K562 (cell line): ENCODE data around the gene OLFML2B. TPM values are rescaled to one million over a fixed set of nuclear protein-coding genes. Genes with fewer than 3 reads are reported as not detected.

Experiments used
- ATAC-seq: fragments of 200-7000 bp; cut with Tn5 transposase; 3 replicates; pipeline ENCODE4 v1.9.1; 2020; ENCODE audit warnings: moderate library complexity
- BruUV-seq: library from RNA; stranded (reverse); fragments of 400-500 nt; replicated peaks from 2 replicates; lab custom pipeline; 2021; lab: Mats Ljungman, UMichigan
- CTCF ChIA-PET: fragments of 300-600 bp; formaldehyde crosslinking; extraction: SDS; loops from one replicate; lab custom pipeline; 2021; ENCODE audit warnings: low intra/inter-chr PET ratio; lab: Yijun Ruan, JAX
- POLR2A ChIA-PET: fragments of 300-600, 350-650 bp; sonication (Branson Sonifier 250); formaldehyde crosslinking; extraction: SDS; loops from one replicate; lab custom pipeline; 2021; ENCODE audit warnings: antibody characterized with exemption, inconsistent platforms; lab: Yijun Ruan, JAX
- DNase-seq, 4 experiments: peaks; one replicate each; pipeline versions ENCODE4 v3.0.0 to v3.0.0-alpha.2; 2011 to 2018; ENCODE audit warnings: low spot score in 3 of 4, mixed read lengths in 3 of 4; ENCODE audit errors: extremely low read depth in 1 of 4
- FAIRE-seq: peaks from 2 replicates; lab custom pipeline; 2011; peaks lifted over from hg19 to GRCh38; lab: Jason Lieb, UNC
- H2AFZ ChIP-seq: 2 replicates; pipeline ENCODE4 v1.6.0; 2011; ENCODE audit warnings: low read depth, low read length, control low read depth, inconsistent platforms
- H3K27ac ChIP-seq: fragments of 200-600 bp; 3 replicates; pipeline ENCODE4 v1.8.0; 2011; ENCODE audit warnings: low read depth, mild to moderate bottlenecking, control low read depth, inconsistent platforms, low read length, moderate library complexity, mixed read lengths; ENCODE audit errors: extremely low read depth
- H3K27me3 ChIP-seq, 2 experiments: fragments of 300-600 bp in 1 of 2; 2 replicates in 1 of 2; 3 replicates in 1 of 2; pipeline versions ENCODE4 v1.6.0 to v1.8.0; 2011; ENCODE audit warnings: inconsistent platforms in 2 of 2, low read length in 2 of 2, mild to moderate bottlenecking in 1 of 2, mixed read lengths in 1 of 2, moderate library complexity in 1 of 2; ENCODE audit not compliant: control insufficient read depth in 2 of 2, insufficient read depth in 2 of 2
- H3K36me3 ChIP-seq: fragments of 300-600 bp; 3 replicates; pipeline ENCODE4 v1.8.0; 2011; ENCODE audit warnings: mild to moderate bottlenecking, low read length, inconsistent platforms; ENCODE audit not compliant: control insufficient read depth, insufficient read depth
- H3K4me1 ChIP-seq, 2 experiments: fragments of 200-600 bp in 1 of 2; replicated peaks in 1 of 2; 2 replicates in 1 of 2; 3 replicates in 1 of 2; pipeline versions ENCODE4 v1.5.1 to v1.8.0; 2011; ENCODE audit warnings: inconsistent platforms in 2 of 2, low read length in 2 of 2, mild to moderate bottlenecking in 1 of 2, mixed read lengths in 1 of 2, moderate library complexity in 1 of 2; ENCODE audit not compliant: control insufficient read depth in 2 of 2, insufficient read depth in 2 of 2
- H3K4me2 ChIP-seq: 2 replicates; pipeline ENCODE4 v1.6.1; 2011; ENCODE audit warnings: low read length, control low read depth, inconsistent platforms, mixed read lengths; ENCODE audit not compliant: insufficient read depth
- H3K4me3 ChIP-seq: fragments of 200-600 bp; sonication (generic), shearing (Covaris generic); 2 replicates; pipeline ENCODE4 v1.5.1; 2016; ENCODE audit warnings: control low read depth, inconsistent platforms
- H3K79me2 ChIP-seq: fragments of 200-600 bp; 3 replicates; pipeline ENCODE4 v1.8.0; 2011; ENCODE audit warnings: low read length, inconsistent platforms; ENCODE audit not compliant: control insufficient read depth, insufficient read depth
- H3K9ac ChIP-seq, 2 experiments: 2 replicates each; pipeline versions ENCODE4 v1.6.0 to v1.6.1; 2011; ENCODE audit warnings: low read depth in 2 of 2, low read length in 2 of 2, control low read depth in 1 of 2, inconsistent platforms in 1 of 2, mild to moderate bottlenecking in 1 of 2, mixed read lengths in 1 of 2; ENCODE audit not compliant: insufficient read depth in 1 of 2
- H3K9me1 ChIP-seq: one replicate; pipeline ENCODE4 v1.6.0; 2011; ENCODE audit warnings: inconsistent platforms, mild to moderate bottlenecking, low read length, moderate library complexity; ENCODE audit not compliant: control insufficient read depth, insufficient read depth
- H3K9me3 ChIP-seq: replicated peaks from 2 replicates; pipeline ENCODE4 v1.5.1; 2011; ENCODE audit warnings: low read depth, low read length, inconsistent platforms; ENCODE audit not compliant: control insufficient read depth, insufficient read depth
- H4K20me1 ChIP-seq: replicated peaks from 2 replicates; pipeline ENCODE4 v1.6.1; 2011; ENCODE audit warnings: low read length, inconsistent platforms, mixed read lengths; ENCODE audit not compliant: control insufficient read depth, insufficient read depth
- NR2C2 ChIP-seq, 2 experiments: fragments of 200-800 bp in 1 of 2; sonication (Bioruptor generic) in 1 of 2; sonication (generic) in 1 of 2; formaldehyde crosslinking in 1 of 2; IDR thresholded peaks; 2 replicates each; pipeline versions ENCODE4 v1.6.1 to v1.8.0; 2016 to 2022; ENCODE audit warnings: mild to moderate bottlenecking in 1 of 2, missing compliant biosample characterization in 1 of 2, missing genetic modification characterization in 1 of 2, missing genetic modification reagents in 1 of 2
- PHB ChIP-seq: fragments of 250-450 bp; sonication (Bioruptor Pico); IDR thresholded peaks from 2 replicates; pipeline ENCODE4 v1.5.0; 2021
- RBM25 ChIP-seq: fragments of 200-400 bp; formaldehyde crosslinking; IDR thresholded peaks from 2 replicates; pipeline ENCODE4 v1.6.1; 2018; ENCODE audit warnings: low read length, low read depth, moderate library complexity; ENCODE audit not compliant: severe bottlenecking
- TEAD4 ChIP-seq, 2 experiments: sonication (generic) in 1 of 2; formaldehyde crosslinking in 1 of 2; IDR thresholded peaks; 2 replicates each; pipeline versions ENCODE4 v1.6.1 to v1.8.0; 2012 to 2022; ENCODE audit warnings: borderline replicate concordance in 1 of 2, inconsistent platforms in 1 of 2, low read length in 1 of 2, mild to moderate bottlenecking in 1 of 2, missing genetic modification reagents in 1 of 2
- ZNF239 ChIP-seq: fragments of 250-450 bp; sonication (Bioruptor Pico); IDR thresholded peaks from 2 replicates; pipeline ENCODE4 v1.4.0; 2020; ENCODE audit warnings: mild to moderate bottlenecking
- ZNF316 ChIP-seq: fragments of 450-650 bp; IDR thresholded peaks from 2 replicates; pipeline ENCODE4 v1.6.1; 2016
- ZNF436 ChIP-seq: fragments of 250-450, 450-650 bp; sonication (Bioruptor Pico); formaldehyde crosslinking; IDR thresholded peaks from 2 replicates; pipeline ENCODE4 v1.7.0; 2020; ENCODE audit warnings: mild to moderate bottlenecking
- WGBS: fragments of 100-300 bp; shearing (Covaris generic); methylation state at CpG from one replicate; pipeline ENCODE4 v1.1.6; 2016; ENCODE audit warnings: low coverage, mixed read lengths; ENCODE audit not compliant: insufficient coverage; ENCODE audit errors: missing lambda C conversion rate; 5-methylcytosine and 5-hydroxymethylcytosine counted together
- in situ Hi-C: fragments of 300-500 bp; cut with MboI; formaldehyde crosslinking; loops from 4 replicates; pipeline ENCODE4 v1.15.0; 2018; ENCODE audit warnings: inconsistent platforms, mixed read lengths
- intact Hi-C: fragments of 100-400 bp; cut with micrococcal nuclease; formaldehyde crosslinking; loops from 2 replicates; pipeline ENCODE4 v1.14.2; 2022
- polyA plus RNA-seq, 8 experiments: library from polyadenylated mRNA; depleted of rRNA in 4 of 8; stranded (reverse) in 5 of 8; unstranded in 3 of 8; fragments of >200 nt; fragmentation: Nextera tagmentation in 2 of 8; fragmentation: Illumina TruSeq in 1 of 8; extraction: Ambion mirVana in 2 of 8; extraction: Trizol in 1 of 8; gene quantifications; 2 replicates each; pipeline versions ENCODE4 v1.2.1 to v1.2.3, GENCODE V29; 2011 to 2014; ENCODE audit warnings: inconsistent platforms in 1 of 8, missing spikeins in 1 of 8
- total RNA-seq, 7 experiments: library from RNA; depleted of rRNA in 6 of 7; stranded (reverse); fragments of >200 nt in 6 of 7; fragmentation: Illumina TruSeq in 2 of 7; extraction: Trizol in 2 of 7; gene quantifications; 2 replicates each; pipeline versions ENCODE4 v1.2.1 to v1.2.3, GENCODE V29; 2011 to 2021; ENCODE audit warnings: low replicate concordance in 1 of 7
- TF ChIP-seq, protein P1 (sequence below): fragments of 450-650 bp; IDR thresholded peaks from 2 replicates; pipeline ENCODE4 v1.6.1; 2014; ENCODE audit warnings: low read depth, mild to moderate bottlenecking, moderate library complexity, borderline replicate concordance
- TF ChIP-seq, protein P2 (sequence below): sonication (generic); formaldehyde crosslinking; IDR thresholded peaks from 2 replicates; pipeline ENCODE4 v1.8.1; 2023; ENCODE audit warnings: mild to moderate bottlenecking, missing genetic modification reagents, moderate library complexity
- TF ChIP-seq, protein P3 (sequence below): fragments of 250-450 bp; sonication (Bioruptor Pico); IDR thresholded peaks from 2 replicates; pipeline ENCODE4 v1.6.1; 2021; ENCODE audit warnings: mild to moderate bottlenecking
- TF ChIP-seq, protein P4 (sequence below): fragments of 450-650 bp; IDR thresholded peaks from 2 replicates; pipeline ENCODE4 v1.6.1; 2017; ENCODE audit warnings: antibody characterized with exemption

OLFML2B gene
- total and polyA plus RNA-seq, 9 of the 15 experiments (the other 6 are each of a cell fraction or from before 2014, with no cell fraction given), result not detected

DNA sequence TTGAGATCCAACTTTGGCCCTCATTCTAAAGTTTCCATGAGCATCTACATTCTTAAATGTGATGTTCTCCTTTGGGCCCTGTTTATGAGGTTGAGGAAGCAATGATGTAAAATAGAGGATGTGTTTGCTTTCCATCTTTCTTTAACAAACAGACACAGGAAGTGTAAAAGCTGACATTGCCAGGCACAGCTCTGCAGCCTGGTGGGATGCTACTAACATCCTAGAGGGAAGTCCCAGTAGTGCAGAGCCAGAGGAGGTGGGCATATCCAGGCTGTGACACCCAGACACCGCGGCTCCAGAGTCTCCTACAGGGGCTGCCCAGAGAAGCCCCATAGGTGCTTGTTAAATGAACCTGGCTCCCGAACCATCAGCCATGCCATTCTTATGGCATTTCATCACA, 16.2 kb downstream of the OLFML2B start:
- Histone ChIP-seq H3K9me3 (no peaks in the 10 kb centered on the region), H3K4me1 (no peaks in the 10 kb centered on the region), H3K4me2 (no peak overlapping the region), H3K27me3 (peaks cover 31 to 74% of the 10 kb centered on the region in 2 experiments), H3K79me2 (no peaks in the 10 kb centered on the region), H3K36me3 (no peaks in the 10 kb centered on the region), H3K9me1 (no peaks in the 10 kb centered on the region), H4K20me1 (no peaks in the 10 kb centered on the region), H3K9ac (no peak overlapping the region), H3K4me3 (no peak overlapping the region), H2AFZ (no peak overlapping the region), H3K27ac (no peak overlapping the region)
- CTCF ChIA-PET, result no interaction called here
- TF ChIP-seq NR2C2 (CRISPR knock-in tag; IDR thresholded peaks at IDR 0.05) (no peak), NR2C2 (tag; IDR thresholded peaks at IDR 0.05) (no peak), ZNF316 (no peak), ZNF239 (no peak), RBM25 (no peak), TEAD4 (IDR thresholded peaks at IDR 0.05; ENCODE audit: low read length) (no peak), TEAD4 (CRISPR knock-in tag; IDR thresholded peaks at IDR 0.05; ENCODE audit: borderline replicate concordance) (no peak), ZNF436 (no peak), PHB (no peak)
- TF ChIP-seq, protein P1, sequence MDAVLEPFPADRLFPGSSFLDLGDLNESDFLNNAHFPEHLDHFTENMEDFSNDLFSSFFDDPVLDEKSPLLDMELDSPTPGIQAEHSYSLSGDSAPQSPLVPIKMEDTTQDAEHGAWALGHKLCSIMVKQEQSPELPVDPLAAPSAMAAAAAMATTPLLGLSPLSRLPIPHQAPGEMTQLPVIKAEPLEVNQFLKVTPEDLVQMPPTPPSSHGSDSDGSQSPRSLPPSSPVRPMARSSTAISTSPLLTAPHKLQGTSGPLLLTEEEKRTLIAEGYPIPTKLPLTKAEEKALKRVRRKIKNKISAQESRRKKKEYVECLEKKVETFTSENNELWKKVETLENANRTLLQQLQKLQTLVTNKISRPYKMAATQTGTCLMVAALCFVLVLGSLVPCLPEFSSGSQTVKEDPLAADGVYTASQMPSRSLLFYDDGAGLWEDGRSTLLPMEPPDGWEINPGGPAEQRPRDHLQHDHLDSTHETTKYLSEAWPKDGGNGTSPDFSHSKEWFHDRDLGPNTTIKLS, result no peak
- TF ChIP-seq, protein P2, sequence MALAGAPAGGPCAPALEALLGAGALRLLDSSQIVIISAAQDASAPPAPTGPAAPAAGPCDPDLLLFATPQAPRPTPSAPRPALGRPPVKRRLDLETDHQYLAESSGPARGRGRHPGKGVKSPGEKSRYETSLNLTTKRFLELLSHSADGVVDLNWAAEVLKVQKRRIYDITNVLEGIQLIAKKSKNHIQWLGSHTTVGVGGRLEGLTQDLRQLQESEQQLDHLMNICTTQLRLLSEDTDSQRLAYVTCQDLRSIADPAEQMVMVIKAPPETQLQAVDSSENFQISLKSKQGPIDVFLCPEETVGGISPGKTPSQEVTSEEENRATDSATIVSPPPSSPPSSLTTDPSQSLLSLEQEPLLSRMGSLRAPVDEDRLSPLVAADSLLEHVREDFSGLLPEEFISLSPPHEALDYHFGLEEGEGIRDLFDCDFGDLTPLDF (CRISPR knock-in tag), result no peak
- TF ChIP-seq, protein P3, sequence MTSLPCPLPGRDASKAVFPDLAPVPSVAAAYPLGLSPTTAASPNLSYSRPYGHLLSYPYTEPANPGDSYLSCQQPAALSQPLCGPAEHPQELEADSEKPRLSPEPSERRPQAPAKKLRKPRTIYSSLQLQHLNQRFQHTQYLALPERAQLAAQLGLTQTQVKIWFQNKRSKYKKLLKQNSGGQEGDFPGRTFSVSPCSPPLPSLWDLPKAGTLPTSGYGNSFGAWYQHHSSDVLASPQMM (CRISPR knock-in tag), result no peak
- TF ChIP-seq, protein P4, sequence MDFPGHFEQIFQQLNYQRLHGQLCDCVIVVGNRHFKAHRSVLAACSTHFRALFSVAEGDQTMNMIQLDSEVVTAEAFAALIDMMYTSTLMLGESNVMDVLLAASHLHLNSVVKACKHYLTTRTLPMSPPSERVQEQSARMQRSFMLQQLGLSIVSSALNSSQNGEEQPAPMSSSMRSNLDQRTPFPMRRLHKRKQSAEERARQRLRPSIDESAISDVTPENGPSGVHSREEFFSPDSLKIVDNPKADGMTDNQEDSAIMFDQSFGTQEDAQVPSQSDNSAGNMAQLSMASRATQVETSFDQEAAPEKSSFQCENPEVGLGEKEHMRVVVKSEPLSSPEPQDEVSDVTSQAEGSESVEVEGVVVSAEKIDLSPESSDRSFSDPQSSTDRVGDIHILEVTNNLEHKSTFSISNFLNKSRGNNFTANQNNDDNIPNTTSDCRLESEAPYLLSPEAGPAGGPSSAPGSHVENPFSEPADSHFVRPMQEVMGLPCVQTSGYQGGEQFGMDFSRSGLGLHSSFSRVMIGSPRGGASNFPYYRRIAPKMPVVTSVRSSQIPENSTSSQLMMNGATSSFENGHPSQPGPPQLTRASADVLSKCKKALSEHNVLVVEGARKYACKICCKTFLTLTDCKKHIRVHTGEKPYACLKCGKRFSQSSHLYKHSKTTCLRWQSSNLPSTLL, result no peak
- no TSS peak for BruUV-seq
- WGBS, result 5% methylated on average over 3 of the region's 3 CpGs
- in situ Hi-C loops, result loop anchor here (25.0 kb wide), 1 partner anchor 545 kb away; no protein-coding TSS in a partner anchor
- DNase-seq, result no peak
- POLR2A ChIA-PET, result interaction anchor here (0.6 kb wide), 1 partner anchor 1916 kb away, joined by 3 read pairs; no protein-coding TSS in a partner anchor
- intact Hi-C loops, result no loop called here
- FAIRE-seq, result no peak
- ATAC-seq, result no peak
